Esophagus squamous epithelium (tissue), 4 donors: Measurements from ENCODE around the gene MYH14.

ENCODE experiments used
- CTCF ChIP-seq, 6 experiments: fragments of 450-650 bp in 4 of 6; fragments of 200-600 bp in 2 of 6; sonication (generic) in 2 of 6; IDR thresholded peaks; one replicate each; pipeline ENCODE4 v1.5.1; 2016 to 2019; ENCODE audit warnings: antibody characterized with exemption in 6 of 6, mild to moderate bottlenecking in 4 of 6, moderate library complexity in 4 of 6
- POLR2A ChIP-seq, 4 donors: fragments of 450-650 bp; IDR thresholded peaks; one replicate each; pipeline ENCODE4 v1.6.1; 2017; ENCODE audit warnings: antibody characterized with exemption in 4 of 4, mild to moderate bottlenecking in 4 of 4, moderate library complexity in 3 of 4

- no peak for TF ChIP-seq CTCF (IDR thresholded peaks at IDR 0.05)
- no peak for TF ChIP-seq POLR2A (IDR thresholded peaks at IDR 0.05)
Measured at GRCh38 chr19:50321831-50322230, 118.4 kb downstream of the MYH14 start.
